GM12878 (cell line): ENCODE measurements around the gene PPP1R3F. TPM values are rescaled to one million over a fixed set of nuclear protein-coding genes. Genes with fewer than 3 reads are reported as not detected.

Source experiments
- ATAC-seq: fragments of 200-7000 bp; cut with Tn5 transposase; 3 replicates; pipeline ENCODE4 v1.9.1; 2020; ENCODE audit warnings: mild to moderate bottlenecking, moderate library complexity
- BruUV-seq: library from RNA; stranded (reverse); fragments of 400-500 nt; replicated peaks from 2 replicates; lab custom pipeline; 2021; lab: Mats Ljungman, UMichigan
- CTCF ChIA-PET: fragments of 300-600 bp; sonication (Branson Sonifier 250); formaldehyde crosslinking; extraction: SDS; loops from one replicate; lab custom pipeline; 2021; ENCODE audit warnings: inconsistent platforms; lab: Yijun Ruan, JAX
- POLR2A ChIA-PET: fragments of 350-600 bp; formaldehyde crosslinking; extraction: SDS; loops from one replicate; lab custom pipeline; 2021; ENCODE audit warnings: inconsistent platforms; lab: Charles Lee
- RAD21 ChIA-PET: fragments of 300-600 bp; sonication (Branson Sonifier 250); formaldehyde crosslinking; loops from one replicate; lab custom pipeline; 2023; ENCODE audit warnings: antibody characterized with exemption; ENCODE audit not compliant: unreplicated experiment; lab: Charles Lee
- SMC1A ChIA-PET: fragments of 300-600 bp; sonication (Branson Sonifier 250); formaldehyde crosslinking; loops from one replicate; lab custom pipeline; 2023; ENCODE audit not compliant: unreplicated experiment, uncharacterized antibody; lab: Charles Lee
- DNase-seq: peaks from one replicate; pipeline ENCODE4 v3.0.0-alpha.2; 2011; ENCODE audit warnings: low read depth, low spot score
- FAIRE-seq: peaks from 3 replicates; lab custom pipeline; 2011; peaks lifted over from hg19 to GRCh38; lab: Jason Lieb, UNC
- H2AFZ ChIP-seq: 2 replicates; pipeline ENCODE4 v1.6.0; 2011; ENCODE audit warnings: low read depth, low read length, control low read depth; ENCODE audit not compliant: control insufficient read depth
- H3K27ac ChIP-seq: 2 replicates; pipeline ENCODE4 v1.5.1; 2011; ENCODE audit warnings: control low read depth; ENCODE audit not compliant: control insufficient read depth, insufficient read depth
- H3K27me3 ChIP-seq, 2 experiments: replicated peaks in 1 of 2; 2 replicates each; pipeline versions ENCODE4 v1.6.0 to v1.6.1; 2011; ENCODE audit warnings: low read length in 1 of 2; ENCODE audit not compliant: control insufficient read depth in 2 of 2, insufficient read depth in 2 of 2
- H3K36me3 ChIP-seq, 2 experiments: 2 replicates each; pipeline ENCODE4 v1.5.1; 2011; ENCODE audit warnings: low read length in 1 of 2; ENCODE audit not compliant: control insufficient read depth in 2 of 2, insufficient read depth in 2 of 2
- H3K4me1 ChIP-seq: 2 replicates; pipeline ENCODE4 v1.6.1; 2011; ENCODE audit warnings: mild to moderate bottlenecking, low read length, moderate library complexity, mixed read lengths; ENCODE audit not compliant: control insufficient read depth, insufficient read depth
- H3K4me2 ChIP-seq: 2 replicates; pipeline ENCODE4 v1.6.0; 2011; ENCODE audit warnings: control low read depth; ENCODE audit not compliant: control insufficient read depth, insufficient read depth
- H3K4me3 ChIP-seq: fragments of 200-600 bp; sonication (generic); 2 replicates; pipeline ENCODE4 v1.5.1; 2016
- H3K79me2 ChIP-seq: 2 replicates; pipeline ENCODE4 v1.6.0; 2011; ENCODE audit warnings: low read length; ENCODE audit not compliant: control insufficient read depth, insufficient read depth
- H3K9ac ChIP-seq: 2 replicates; pipeline ENCODE4 v1.8.0; 2011; ENCODE audit warnings: low read length, control low read depth, mixed read lengths; ENCODE audit not compliant: control insufficient read depth, insufficient read depth
- H3K9me3 ChIP-seq: replicated peaks from 3 replicates; pipeline ENCODE4 v1.5.1; 2011; ENCODE audit warnings: mild to moderate bottlenecking, low read length; ENCODE audit not compliant: control insufficient read depth, insufficient read depth
- H4K20me1 ChIP-seq: 2 replicates; pipeline ENCODE4 v1.6.0; 2011; ENCODE audit not compliant: control insufficient read depth, insufficient read depth
- ATF7 ChIP-seq: fragments of 450-650 bp; IDR thresholded peaks from 2 replicates; pipeline ENCODE4 v1.6.1; 2016; ENCODE audit warnings: low read depth, mild to moderate bottlenecking
- CEBPB ChIP-seq, 2 experiments: fragments of 150-350 bp in 1 of 2; IDR thresholded peaks; 2 replicates each; pipeline ENCODE4 v1.6.1; 2012 to 2014; ENCODE audit warnings: low read depth in 2 of 2, low read length in 2 of 2, borderline replicate concordance in 1 of 2, inconsistent platforms in 1 of 2
- CHD1 ChIP-seq: IDR thresholded peaks from 2 replicates; pipeline ENCODE4 v1.6.1; 2012; ENCODE audit warnings: low read depth, low read length, improper control_type of control experiment
- CHD2 ChIP-seq: IDR thresholded peaks from 2 replicates; pipeline ENCODE4 v1.6.1; 2011; ENCODE audit warnings: low read depth, low read length, improper control_type of control experiment, borderline replicate concordance
- KAT2A ChIP-seq: conservative IDR thresholded peaks from 2 replicates; pipeline ENCODE4 v1.6.1; 2011; ENCODE audit warnings: low read depth, low read length; ENCODE audit not compliant: control insufficient read depth
- LARP7 ChIP-seq: fragments of 450-650 bp; IDR thresholded peaks from 2 replicates; pipeline ENCODE4 v1.6.1; 2017; ENCODE audit warnings: mild to moderate bottlenecking
- MXI1 ChIP-seq: fragments of 150-350 bp; IDR thresholded peaks from 2 replicates; pipeline ENCODE4 v1.6.1; 2011; ENCODE audit warnings: low read depth, mild to moderate bottlenecking, inconsistent platforms, low read length, improper control_type of control experiment
- NFIC ChIP-seq: IDR thresholded peaks from 2 replicates; pipeline ENCODE4 v1.6.1; 2012; ENCODE audit warnings: low read depth, mild to moderate bottlenecking, inconsistent platforms, low read length, moderate library complexity
- NFYB ChIP-seq: IDR thresholded peaks from 2 replicates; pipeline ENCODE4 v1.6.1; 2011; ENCODE audit warnings: low read depth, mild to moderate bottlenecking, low read length, improper control_type of control experiment, moderate library complexity; ENCODE audit not compliant: insufficient read depth
- RB1 ChIP-seq: fragments of 450-650 bp; formaldehyde crosslinking; IDR thresholded peaks from 2 replicates; pipeline ENCODE4 v1.6.1; 2017; ENCODE audit warnings: mild to moderate bottlenecking, borderline replicate concordance
- TAF1 ChIP-seq: IDR thresholded peaks from 2 replicates; pipeline ENCODE4 v1.6.1; 2011; ENCODE audit warnings: mild to moderate bottlenecking, low read depth, low read length, borderline replicate concordance
- TCF12 ChIP-seq: IDR thresholded peaks from 2 replicates; pipeline ENCODE4 v1.6.1; 2011; ENCODE audit warnings: low read depth, mild to moderate bottlenecking, low read length
- ZNF384 ChIP-seq: IDR thresholded peaks from 2 replicates; pipeline ENCODE4 v1.6.1; 2012; ENCODE audit warnings: low read depth, mild to moderate bottlenecking, low read length, improper control_type of control experiment, borderline replicate concordance
- WGBS: methylation state at CpG from one replicate; pipeline ENCODE4 v1.1.6; 2016; ENCODE audit warnings: low lambda C conversion rate; ENCODE audit not compliant: insufficient replicate concordance, insufficient coverage; ENCODE audit errors: missing lambda C conversion rate; 5-methylcytosine and 5-hydroxymethylcytosine counted together
- in situ Hi-C: fragments of 300-500 bp; cut with MboI; formaldehyde crosslinking; loops from 9 replicates; pipeline ENCODE4 v1.14.3; 2018; ENCODE audit warnings: mixed read lengths
- intact Hi-C: fragments of 100-400 bp; cut with micrococcal nuclease; formaldehyde crosslinking; loops from one replicate; pipeline ENCODE4 v1.14.2; 2022; ENCODE audit not compliant: unreplicated experiment
- polyA plus RNA-seq, 11 experiments: library from polyadenylated mRNA; depleted of rRNA in 4 of 11; unstranded in 6 of 11; stranded (reverse) in 5 of 11; fragments of >200 nt; fragmentation: Nextera tagmentation in 4 of 11; fragmentation: Illumina TruSeq in 1 of 11; extraction: Ambion mirVana in 4 of 11; extraction: Trizol in 1 of 11; gene quantifications; 1 replicate in 1 of 11; 2 replicates in 10 of 11; pipeline versions ENCODE4 v1.2.1 to v1.2.3, GENCODE V29; 2011 to 2016; ENCODE audit warnings: inconsistent platforms in 2 of 11, missing spikeins in 2 of 11, low read depth in 1 of 11
- total RNA-seq, 4 experiments: library from RNA; depleted of rRNA in 3 of 4; stranded (reverse); fragments of >200 nt in 3 of 4; fragmentation: Illumina TruSeq in 1 of 4; extraction: Trizol in 1 of 4; gene quantifications; 2 replicates each; pipeline versions ENCODE4 v1.2.1 to v1.2.3, GENCODE V29; 2013 to 2021

Gene PPP1R3F
- total and polyA plus RNA-seq, 10 of the 15 experiments (the other 5 are each of a cell fraction or from before 2014, with no cell fraction given) = 0.18 to 4.4 (median 1.00) TPM

DNA sequence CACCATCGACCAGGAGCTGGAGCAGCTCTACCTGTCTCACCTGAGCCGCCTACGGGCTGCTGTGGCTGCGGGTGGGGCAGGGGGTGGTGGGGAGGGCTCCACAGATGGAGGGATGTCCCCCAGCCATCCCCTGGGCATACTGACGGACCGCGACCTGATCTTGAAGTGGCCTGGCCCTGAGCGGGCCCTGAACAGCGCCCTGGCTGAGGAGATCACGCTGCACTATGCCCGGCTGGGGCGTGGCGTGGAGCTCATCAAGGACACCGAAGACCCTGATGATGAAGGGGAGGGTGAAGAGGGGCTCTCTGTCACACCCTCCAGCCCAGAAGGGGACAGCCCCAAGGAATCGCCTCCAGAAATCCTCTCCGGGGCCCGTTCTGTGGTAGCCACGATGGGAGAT, 16.5 kb downstream of the PPP1R3F start:
- H4K20me1 ChIP-seq = no peaks in the 10 kb centered on the region
- RAD21 ChIA-PET = no interaction called here
- FAIRE-seq = no peak
- 80% methylated on average over 14 of the region's 18 CpGs for WGBS
- TF ChIP-seq TAF1 = no peak
- no peak for TF ChIP-seq NFYB
- no peak for TF ChIP-seq LARP7
- TF ChIP-seq ATF7 = no peak
- no peak for TF ChIP-seq ZNF384
- TF ChIP-seq CEBPB (IDR thresholded peaks at IDR 0.05; ENCODE audit: borderline replicate concordance in 1 of 2, low read depth in 2 of 2, low read length in 2 of 2) = no peak
- POLR2A ChIA-PET = no interaction called here
- no peaks in the 10 kb centered on the region for H3K79me2 ChIP-seq
- no peaks in the 10 kb centered on the region for H3K36me3 ChIP-seq
- SMC1A ChIA-PET = no interaction called here
- no peak for ATAC-seq
- no peak overlapping the region for H3K4me2 ChIP-seq
- no peak overlapping the region for H3K9ac ChIP-seq
- H3K27me3 ChIP-seq = no peaks in the 10 kb centered on the region
- intact Hi-C loops (no loop called here), in situ Hi-C loops (no loop called here)
- H3K4me3 ChIP-seq = no peak overlapping the region
- CTCF ChIA-PET = no interaction called here
- H2AFZ ChIP-seq = no peak overlapping the region
- H3K27ac ChIP-seq = no peak overlapping the region
- H3K4me1 ChIP-seq = no peaks in the 10 kb centered on the region
- no peaks in the 10 kb centered on the region for H3K9me3 ChIP-seq
- no TSS peak for BruUV-seq
- no peak for DNase-seq

DNA sequence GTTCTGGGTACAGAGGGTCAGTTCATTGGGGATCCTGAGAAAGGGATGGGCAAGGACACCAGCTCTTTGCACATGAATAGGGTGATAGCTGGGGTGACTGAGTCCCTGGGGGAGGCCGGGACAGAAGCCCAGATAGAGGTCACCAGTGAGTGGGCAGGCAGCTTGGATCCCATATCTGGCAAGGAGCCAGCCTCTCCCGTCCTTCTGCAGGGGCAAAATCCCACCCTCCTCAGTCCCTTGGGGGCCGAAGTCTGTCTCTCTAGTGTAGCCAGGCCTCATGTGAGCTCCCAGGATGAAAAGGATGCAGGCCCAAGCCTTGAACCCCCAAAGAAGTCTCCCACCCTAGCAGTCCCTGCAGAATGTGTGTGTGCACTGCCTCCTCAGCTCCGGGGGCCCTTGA, 17.0 kb downstream of the PPP1R3F start:
- ChIA-PET SMC1A (no interaction called here), CTCF (no interaction called here), RAD21 (no interaction called here), POLR2A (no interaction called here)
- Histone ChIP-seq H3K36me3 (no peaks in the 10 kb centered on the region), H3K9ac (no peak overlapping the region), H3K4me2 (no peak overlapping the region), H4K20me1 (no peaks in the 10 kb centered on the region), H3K4me3 (no peak overlapping the region), H3K27ac (no peak overlapping the region), H2AFZ (no peak overlapping the region), H3K4me1 (no peaks in the 10 kb centered on the region), H3K79me2 (no peaks in the 10 kb centered on the region), H3K27me3 (no peaks in the 10 kb centered on the region), H3K9me3 (no peaks in the 10 kb centered on the region)
- TF ChIP-seq MXI1 (no peak), KAT2A (no peak), NFYB (no peak), RB1 (no peak), LARP7 (no peak), NFIC (no peak), TCF12 (no peak), CHD2 (no peak), CHD1 (no peak)
- FAIRE-seq (no peak), ATAC-seq (no peak), DNase-seq (no peak)
- BruUV-seq = no TSS peak
- intact Hi-C loops = no loop called here
- 47% methylated on average over 4 of the region's 4 CpGs for whole genome bisulfite sequencing
- in situ Hi-C loops = no loop called here
